GM18526 (cell line): ENCODE measurements around the gene SLC5A3.

Experiments used
- POLR2A ChIP-seq: IDR thresholded peaks from 3 replicates; pipeline ENCODE4 v1.6.1; 2011; ENCODE audit not compliant: insufficient read length; ENCODE audit errors: extremely low read depth

The SLC5A3 gene

DNA sequence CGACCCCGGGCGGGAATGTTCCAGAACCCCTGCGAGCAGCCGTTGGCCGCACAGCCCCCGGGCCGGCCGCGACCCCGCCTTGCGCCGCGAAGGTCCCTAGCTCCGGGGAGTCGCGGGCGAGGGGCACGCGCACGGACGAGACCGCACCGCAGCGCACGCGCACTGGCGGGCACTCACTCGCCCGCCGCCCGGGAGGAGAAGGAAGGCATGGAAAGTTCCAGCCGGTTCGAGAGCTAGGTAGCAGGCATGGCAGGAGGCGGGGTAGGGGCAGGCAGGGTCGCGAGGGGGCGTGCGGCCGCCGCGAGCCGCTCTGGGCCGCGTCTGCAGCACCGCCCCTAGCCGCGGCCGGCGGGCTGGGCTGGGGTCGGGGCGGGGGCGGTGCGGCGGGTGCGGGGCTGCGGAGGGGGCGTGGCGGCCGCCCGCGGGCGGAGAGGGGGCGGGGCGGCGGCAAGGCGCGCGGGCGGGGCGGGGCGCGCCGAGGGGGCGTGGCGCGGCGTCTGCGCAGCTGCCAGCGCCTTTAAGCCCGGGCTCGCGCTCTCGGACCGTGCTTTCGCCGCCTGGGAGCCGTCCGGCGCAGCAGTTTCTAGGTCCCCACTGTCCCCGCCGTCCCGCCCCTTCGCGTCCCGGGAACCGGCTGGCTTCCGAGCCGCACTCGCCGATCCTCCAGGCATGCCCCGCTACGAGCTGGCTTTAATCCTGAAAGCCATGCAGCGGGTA lies at the start of gene SLC5A3, which contains the start of gene MRPS6:
Gene SLC5A3, plus strand, starts transcription at position 547 of the 717 bp plus-strand sequence. CDS start 21,621 bp downstream, outside the sequence.
Gene MRPS6, plus strand, starts transcription at position 547 of the 717 bp plus-strand sequence. Its CDS starts 123 bp downstream, at position 670.
- peak; percentile 98 for TF ChIP-seq POLR2A

DNA sequence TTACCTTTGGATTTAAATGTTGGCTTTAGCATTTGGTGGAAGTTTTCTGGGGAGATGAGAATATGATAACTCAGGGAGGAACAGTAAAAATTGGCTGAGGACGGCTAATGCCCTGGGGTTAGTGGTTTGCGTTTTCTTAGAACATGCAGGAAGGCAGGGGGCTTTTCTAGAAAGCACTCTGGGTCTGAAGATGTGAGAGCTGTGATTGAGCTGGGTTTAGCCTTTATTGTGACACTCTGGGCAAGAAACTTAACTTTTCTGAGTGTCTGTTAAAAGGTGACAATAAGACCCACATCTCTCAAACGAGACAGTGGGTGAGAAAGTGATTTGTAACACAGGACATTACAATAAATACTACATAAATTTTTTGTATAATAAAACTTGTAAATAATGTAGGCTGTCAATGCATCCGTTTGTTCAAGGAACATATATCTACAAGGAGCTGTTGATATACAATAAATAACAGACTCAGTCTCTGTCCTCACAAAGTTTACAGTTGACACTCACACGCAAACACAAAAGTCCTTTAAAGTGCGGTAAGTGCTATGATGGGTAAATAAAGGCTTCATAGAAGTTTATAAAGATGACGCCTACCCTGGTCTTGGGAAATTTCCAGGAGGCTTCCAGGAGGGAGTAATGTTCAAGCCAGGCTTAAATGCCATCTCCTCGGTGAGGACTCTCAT lies 49.5 kb upstream of the SLC5A3 start:
- TF ChIP-seq POLR2A, result no peak

DNA sequence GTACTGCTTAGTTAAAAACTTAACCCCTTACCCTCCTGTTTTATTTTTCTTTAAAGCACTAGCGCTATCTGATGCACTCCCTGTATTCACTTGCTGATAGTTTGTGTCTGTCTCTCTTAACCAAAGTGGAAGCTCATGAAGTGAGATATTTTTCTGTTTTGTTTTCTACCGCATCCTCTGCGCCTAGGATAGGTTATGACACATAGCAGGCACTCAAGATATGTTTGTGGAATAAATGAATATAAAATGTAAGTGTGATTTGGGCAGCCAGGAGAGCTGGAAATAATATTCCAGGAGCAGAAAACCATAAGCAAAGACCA lies 49.0 kb upstream of the SLC5A3 start:
- no peak for TF ChIP-seq POLR2A

GRCh38 chr21:34027721-34028461 lies 45.5 kb upstream of the SLC5A3 start:
- TF ChIP-seq POLR2A, result no peak

GRCh38 chr21:34029743-34030528 lies 43.4 kb upstream of the SLC5A3 start:
- no peak for TF ChIP-seq POLR2A

DNA sequence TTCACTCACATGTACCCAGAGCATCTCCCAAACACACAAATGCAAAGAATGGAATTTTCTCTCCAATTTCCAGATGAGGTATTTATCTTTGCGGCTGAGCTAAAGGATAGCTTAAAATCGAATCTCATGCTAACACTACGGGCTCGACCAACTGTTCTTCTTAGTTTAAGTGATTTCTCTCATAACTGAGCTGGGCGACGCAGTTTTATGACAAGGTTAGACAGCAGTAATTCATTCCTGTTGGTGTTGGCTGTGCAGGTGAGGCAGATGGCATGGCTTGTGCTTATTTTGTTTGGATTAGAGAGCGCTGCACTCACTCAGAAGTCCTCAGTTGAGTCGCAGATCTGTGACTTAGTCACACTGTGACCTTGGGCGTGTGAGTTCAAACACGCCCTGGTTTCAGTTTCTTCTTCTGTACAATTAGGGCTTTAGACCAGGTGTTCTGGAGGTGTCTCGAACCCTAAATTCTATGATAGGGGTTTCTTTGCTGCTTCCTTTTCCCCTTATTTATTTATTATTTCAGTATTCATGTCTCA lies 41.5 kb upstream of the SLC5A3 start:
- TF ChIP-seq POLR2A, result no peak

DNA sequence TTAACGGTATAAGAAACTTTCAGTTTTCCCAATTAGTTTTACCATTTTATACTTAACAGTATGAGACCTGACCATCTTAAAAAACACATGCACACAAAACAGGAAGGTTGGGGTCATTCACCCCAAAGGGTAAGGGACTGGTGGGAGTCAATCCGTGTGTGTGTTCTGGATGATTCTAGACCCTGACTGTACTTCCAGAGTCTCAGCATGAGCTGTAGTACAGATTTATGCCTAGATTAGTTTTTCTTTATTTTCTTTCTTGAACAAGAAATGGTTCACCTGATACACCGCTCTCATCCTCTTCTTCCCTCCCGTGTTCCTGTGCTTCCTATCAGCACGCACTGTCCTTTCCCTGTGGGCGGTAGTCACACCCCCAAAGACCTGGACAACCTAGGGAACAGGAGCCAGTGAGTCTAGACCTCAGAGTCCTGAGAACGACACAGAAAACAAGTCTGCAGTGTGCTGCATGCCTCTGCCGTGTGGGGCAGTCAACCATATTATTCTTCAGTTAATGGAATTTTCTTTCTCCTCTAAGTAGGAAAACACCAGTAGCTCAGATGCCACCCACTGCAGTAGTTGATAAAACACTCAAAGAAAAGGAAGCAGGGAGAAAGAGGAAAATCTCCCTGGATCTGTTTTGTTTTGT lies 38.9 kb upstream of the SLC5A3 start:
- no peak for TF ChIP-seq POLR2A

- no peak for TF ChIP-seq POLR2A
Measured at GRCh38 chr21:34035619-34036354, 37.6 kb upstream of the SLC5A3 start.

DNA sequence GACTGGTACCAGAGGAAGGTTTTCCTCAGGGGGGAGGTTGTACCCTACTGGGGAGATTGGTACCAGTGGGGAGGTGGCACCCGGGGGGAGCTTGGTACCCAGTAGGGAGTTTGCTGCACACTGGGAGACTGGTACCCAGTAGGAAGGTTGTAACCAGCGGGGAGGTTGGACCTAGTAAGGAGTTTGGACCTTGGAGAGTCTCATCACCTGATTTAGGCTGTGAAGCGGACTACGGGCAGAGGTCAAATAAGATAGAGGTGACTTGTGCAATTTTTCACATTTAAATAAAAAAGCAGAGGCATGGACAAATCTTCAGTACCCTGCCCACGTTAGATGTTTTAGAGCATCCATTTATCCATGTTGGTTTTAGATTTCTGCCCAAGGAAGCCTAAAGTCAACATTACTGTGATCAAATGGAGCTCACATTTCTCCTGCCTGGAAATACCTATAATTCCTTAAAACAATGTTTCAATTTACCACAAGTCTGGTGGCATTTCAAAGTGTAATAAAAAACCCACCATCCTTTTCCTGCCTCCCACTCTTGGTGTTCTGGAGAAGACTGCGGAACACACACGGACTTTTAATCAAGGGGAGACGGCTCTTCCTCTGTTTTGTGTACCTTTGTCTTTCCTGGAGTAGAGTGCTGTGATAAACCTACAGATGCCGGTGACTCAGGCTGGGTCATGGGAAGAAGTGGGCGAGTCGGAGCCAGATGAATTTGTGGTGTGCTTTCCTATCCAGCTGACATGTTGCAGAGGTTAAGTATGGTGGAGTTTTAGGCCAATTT lies 36.2 kb upstream of the SLC5A3 start:
- TF ChIP-seq POLR2A, result no peak

GRCh38 chr21:34039678-34040382 lies 33.5 kb upstream of the SLC5A3 start:
- no peak for TF ChIP-seq POLR2A

DNA sequence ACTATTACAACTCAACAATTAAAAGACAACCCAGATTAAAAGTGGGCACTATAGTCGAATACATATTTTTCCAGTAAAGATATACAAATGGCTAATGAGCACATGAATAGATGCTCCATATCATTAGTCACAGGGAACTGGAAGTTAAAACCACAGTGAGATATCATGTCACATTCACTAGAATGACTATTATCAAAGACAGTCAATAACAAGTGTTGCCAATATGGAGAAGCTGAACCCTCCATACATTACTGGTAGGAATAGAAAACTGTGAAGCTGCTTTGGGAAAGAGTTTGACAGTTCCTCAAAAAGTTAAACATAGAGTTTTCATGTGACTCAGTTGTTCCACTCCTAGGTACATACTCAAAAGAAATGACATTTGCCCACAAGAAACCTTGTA lies 30.6 kb upstream of the SLC5A3 start:
- no peak for TF ChIP-seq POLR2A

- no peak for TF ChIP-seq POLR2A
Measured at GRCh38 chr21:34043333-34043732, 30.0 kb upstream of the SLC5A3 start.

DNA sequence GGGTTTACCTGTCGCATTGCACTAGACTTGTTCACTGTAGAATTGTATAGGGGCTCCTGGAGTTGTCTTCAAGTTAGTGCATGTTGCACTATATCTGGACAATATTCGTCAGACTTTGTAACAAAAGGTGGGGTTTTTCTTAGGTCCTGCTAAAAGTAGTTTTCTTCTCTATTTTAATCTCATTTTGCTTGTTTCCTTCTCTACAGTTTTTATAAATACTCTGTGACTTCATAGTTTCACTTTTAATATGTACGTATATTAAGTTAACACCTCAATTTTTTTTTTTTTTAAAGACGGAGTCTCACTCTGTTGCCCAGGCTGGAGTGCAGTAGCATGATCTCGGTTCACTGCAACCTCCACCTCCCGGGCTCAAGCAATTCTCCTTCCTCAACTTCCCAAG lies 26.5 kb upstream of the SLC5A3 start:
- TF ChIP-seq POLR2A, result no peak

DNA sequence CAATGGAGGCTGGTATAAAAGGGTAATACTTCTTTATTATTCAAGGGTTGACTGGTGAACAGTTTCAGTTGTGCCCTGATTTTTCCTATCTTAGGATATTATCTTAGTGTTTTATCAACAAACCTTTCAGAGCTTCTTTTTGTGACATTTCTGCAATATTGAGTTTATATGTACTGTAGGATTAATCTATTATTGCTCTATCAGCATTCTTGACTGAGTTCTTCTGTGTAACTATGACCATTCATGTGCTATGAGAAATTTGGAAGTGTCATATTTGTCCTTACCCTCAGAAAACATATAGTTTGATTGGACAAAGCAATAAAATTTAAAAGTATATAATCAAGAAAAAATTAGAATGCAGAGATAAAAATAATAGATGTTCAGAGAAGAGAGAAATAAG lies 25.5 kb upstream of the SLC5A3 start:
- no peak for TF ChIP-seq POLR2A
